ENCODE measurements around the gene GGPS1. TPM values are rescaled to one million over a fixed set of nuclear protein-coding genes. Genes with fewer than 3 reads are reported as not detected.

GGPS1 gene
- total and polyA plus RNA-seq, 2 of the 8 experiments (the other 6 are each of a cell fraction or from before 2014, with no cell fraction given): 20.9 to 43.6 TPM

GRCh38 chr1:235315735-235316134 lies 12.6 kb upstream of the GGPS1 start (continued):
- no peak for TF ChIP-seq CHD7 (IDR thresholded peaks at IDR 0.05; ENCODE audit: insufficient replicate concordance, low read length)
- no peak for TF ChIP-seq SP2 (IDR thresholded peaks at IDR 0.05; ENCODE audit: low read length)
- TF ChIP-seq TBP (IDR thresholded peaks at IDR 0.05; ENCODE audit: low read depth, low read length): no peak
- TF ChIP-seq SP1 (IDR thresholded peaks at IDR 0.05; ENCODE audit: low read depth, low read length): no peak
- TF ChIP-seq EZH2 (IDR thresholded peaks at IDR 0.05; ENCODE audit: low read depth, low read length, severe bottlenecking): no peak
- no peak for TF ChIP-seq ZNF274 (IDR thresholded peaks at IDR 0.05; ENCODE audit: borderline replicate concordance, extremely low read depth, low read length)

All from H1 (cell line).